ENCODE results near the gene HSD17B12. TPM values are rescaled to one million over a fixed set of nuclear protein-coding genes. Genes with fewer than 3 reads are reported as not detected.

Gene HSD17B12
- total RNA-seq, 1 donor from 2014 or later, result 84.9 TPM

GRCh38 chr11:43861141-43861540, 180.6 kb downstream of the HSD17B12 start:
- Mint-ChIP-seq H3K27ac (no peak overlapping the region), H3K36me3 (ENCODE audit: insufficient read depth) (peaks cover 10% of the 10 kb centered on the region), H3K9me3 (ENCODE audit: low read depth) (peaks cover 11% of the 10 kb centered on the region), H3K4me1 (ENCODE audit: low read depth) (no peaks in the 10 kb centered on the region), H3K27me3 (peaks cover 6% of the 10 kb centered on the region), H3K4me3 (ENCODE audit: low read depth) (no peak overlapping the region)
- no peak for DNase-seq (ENCODE audit: low spot score, unreplicated experiment)
- TF ChIP-seq CTCF (IDR thresholded peaks at IDR 0.05; ENCODE audit: unreplicated experiment), result no peak

GRCh38 chr11:43866520-43866919, 186.0 kb downstream of the HSD17B12 start:
- DNase-seq (ENCODE audit: low spot score, unreplicated experiment), result no peak
- no peak for TF ChIP-seq CTCF (IDR thresholded peaks at IDR 0.05; ENCODE audit: unreplicated experiment)
- no peaks in the 10 kb centered on the region for H3K9me3 Mint-ChIP-seq (ENCODE audit: low read depth)
- no peaks in the 10 kb centered on the region for H3K4me1 Mint-ChIP-seq (ENCODE audit: low read depth)
- peaks cover 39% of the 10 kb centered on the region for H3K27me3 Mint-ChIP-seq
- no peak overlapping the region for H3K27ac Mint-ChIP-seq
- H3K36me3 Mint-ChIP-seq (ENCODE audit: insufficient read depth), result no peaks in the 10 kb centered on the region
- no peak overlapping the region for H3K4me3 Mint-ChIP-seq (ENCODE audit: low read depth)

GRCh38 chr11:43866969-43867368, 186.4 kb downstream of the HSD17B12 start:
- TF ChIP-seq CTCF (IDR thresholded peaks at IDR 0.05; ENCODE audit: unreplicated experiment), result no peak
- H3K27me3 Mint-ChIP-seq, result peaks cover 42% of the 10 kb centered on the region
- no peak for DNase-seq (ENCODE audit: low spot score, unreplicated experiment)
- no peaks in the 10 kb centered on the region for H3K4me1 Mint-ChIP-seq (ENCODE audit: low read depth)
- no peaks in the 10 kb centered on the region for H3K9me3 Mint-ChIP-seq (ENCODE audit: low read depth)
- no peak overlapping the region for H3K4me3 Mint-ChIP-seq (ENCODE audit: low read depth)
- no peak overlapping the region for H3K27ac Mint-ChIP-seq
- no peaks in the 10 kb centered on the region for H3K36me3 Mint-ChIP-seq (ENCODE audit: insufficient read depth)

- Mint-ChIP-seq H3K9me3 (ENCODE audit: low read depth) (no peaks in the 10 kb centered on the region), H3K4me1 (ENCODE audit: low read depth) (no peaks in the 10 kb centered on the region), H3K4me3 (ENCODE audit: low read depth) (no peak overlapping the region), H3K27me3 (peaks cover 61% of the 10 kb centered on the region), H3K36me3 (ENCODE audit: insufficient read depth) (no peaks in the 10 kb centered on the region), H3K27ac (no peak overlapping the region)
- TF ChIP-seq CTCF (IDR thresholded peaks at IDR 0.05; ENCODE audit: unreplicated experiment), result no peak
- no peak for DNase-seq (ENCODE audit: low spot score, unreplicated experiment)
These were observed 188.5 kb downstream of the HSD17B12 start for GRCh38 chr11:43868852-43869567.

GRCh38 chr11:43871051-43871450, 190.5 kb downstream of the HSD17B12 start:
- no peaks in the 10 kb centered on the region for H3K36me3 Mint-ChIP-seq (ENCODE audit: insufficient read depth)
- H3K27ac Mint-ChIP-seq, result no peak overlapping the region
- H3K4me3 Mint-ChIP-seq (ENCODE audit: low read depth), result no peak overlapping the region
- no peak for TF ChIP-seq CTCF (IDR thresholded peaks at IDR 0.05; ENCODE audit: unreplicated experiment)
- peaks cover 73% of the 10 kb centered on the region for H3K27me3 Mint-ChIP-seq
- DNase-seq (ENCODE audit: low spot score, unreplicated experiment), result no peak
- H3K9me3 Mint-ChIP-seq (ENCODE audit: low read depth), result no peaks in the 10 kb centered on the region
- no peaks in the 10 kb centered on the region for H3K4me1 Mint-ChIP-seq (ENCODE audit: low read depth)

All from progenitor cell of endocrine pancreas (in vitro differentiated cells).